Limb (tissue), 2 donors: ENCODE measurements around the gene C5orf46.
"Not testable (repeated sequence)": the region's sequence is repeated elsewhere in the genome, so short reads cannot be mapped to it uniquely, and the experiment has no call there.

Source experiments
- DNase-seq, 2 donors: peaks; one replicate each; pipeline ENCODE4 v3.0.0-alpha.2; 2016; ENCODE audit errors: extremely low spot score in 2 of 2

C5orf46 gene

GRCh38 chr5:147906326-147907095, at the start of gene C5orf46:
TSS of gene C5orf46 (minus strand) at chr5:147906538. CDS start at chr5:147906501, 37 bp downstream.
- no peak for DNase-seq

GRCh38 chr5:147954971-147955370, 48.6 kb upstream of the C5orf46 start:
- DNase-seq = no peak

- DNase-seq = peak in 1 of 2 donors; percentile 49
Observed at GRCh38 chr5:147949711-147950573, 43.6 kb upstream of the C5orf46 start.

GRCh38 chr5:147946658-147947274, 40.4 kb upstream of the C5orf46 start:
- DNase-seq = not testable (repeated sequence)

DNA sequence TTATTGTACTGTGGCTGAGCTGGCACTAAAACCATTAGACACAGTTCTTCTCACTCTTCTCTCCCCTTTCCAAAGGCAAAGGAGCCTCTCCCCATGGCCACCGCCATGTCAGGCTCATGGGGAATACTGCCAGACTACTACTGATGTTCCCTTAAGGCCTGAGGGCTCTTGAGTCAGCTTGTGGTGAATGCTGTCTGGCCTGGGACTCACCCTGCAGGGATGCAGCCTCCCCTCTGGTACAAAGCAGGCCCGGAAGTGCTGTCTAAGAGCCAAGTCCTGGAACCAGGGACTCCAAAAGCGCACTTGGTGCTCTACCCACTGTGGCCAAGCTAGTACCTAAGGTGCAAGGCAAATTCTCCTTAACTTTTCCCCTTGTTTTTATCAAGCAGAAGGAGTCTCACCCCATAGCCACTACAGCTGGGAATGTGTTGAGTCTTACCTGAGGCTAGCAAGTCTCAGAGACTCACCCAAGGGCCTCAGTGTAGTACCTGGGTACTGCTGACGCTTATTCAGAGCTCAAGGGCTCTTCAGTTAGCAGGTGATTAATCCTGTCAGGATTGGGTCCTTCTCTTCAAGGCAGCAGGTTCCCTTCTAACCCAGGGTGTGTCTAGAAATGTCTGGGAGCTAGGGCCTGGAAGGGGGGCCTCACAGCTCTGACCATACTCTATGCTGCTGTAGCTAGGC, 33.2 kb upstream of the C5orf46 start:
- no peak for DNase-seq

- no peak for DNase-seq
Observed at GRCh38 chr5:147935032-147935431, 28.7 kb upstream of the C5orf46 start.

DNA sequence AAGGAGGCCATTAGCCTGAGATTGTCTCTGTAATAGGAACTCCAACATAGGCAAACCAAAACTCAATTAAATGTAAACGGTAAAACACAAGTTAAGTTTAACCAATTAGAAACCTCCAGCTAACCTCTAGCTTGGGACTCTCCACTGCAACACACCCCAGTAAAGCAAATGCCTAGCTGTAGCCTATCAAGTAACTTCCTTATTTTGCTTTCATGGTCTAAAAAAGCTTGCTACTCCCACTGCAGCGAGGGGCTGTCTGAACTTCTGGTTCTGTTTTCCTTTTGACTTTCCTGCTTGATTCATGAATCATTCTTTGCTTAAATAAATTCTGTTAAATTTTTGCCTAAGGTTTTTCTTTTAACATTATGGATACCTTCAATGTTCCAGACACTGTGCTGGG, 24.4 kb upstream of the C5orf46 start:
- DNase-seq = no peak

DNA sequence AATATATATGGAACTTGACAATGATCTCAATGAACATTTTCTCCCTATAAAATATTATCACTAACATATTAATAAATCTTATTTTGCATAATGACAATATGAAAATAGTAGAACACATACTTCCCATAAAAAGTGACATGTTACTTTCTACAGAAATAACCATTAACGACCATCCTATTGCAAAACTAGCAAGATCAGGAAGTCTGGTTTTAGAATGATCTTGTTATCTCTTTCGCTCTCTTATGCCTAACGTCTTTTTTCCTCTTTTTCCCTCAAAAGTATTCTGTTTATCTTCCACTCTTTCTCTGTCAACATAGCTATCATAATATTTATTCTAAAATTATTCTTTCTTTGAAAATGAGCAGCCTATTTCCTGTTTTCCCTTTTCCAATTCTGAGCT, 21.6 kb upstream of the C5orf46 start:
- DNase-seq = no peak

DNA sequence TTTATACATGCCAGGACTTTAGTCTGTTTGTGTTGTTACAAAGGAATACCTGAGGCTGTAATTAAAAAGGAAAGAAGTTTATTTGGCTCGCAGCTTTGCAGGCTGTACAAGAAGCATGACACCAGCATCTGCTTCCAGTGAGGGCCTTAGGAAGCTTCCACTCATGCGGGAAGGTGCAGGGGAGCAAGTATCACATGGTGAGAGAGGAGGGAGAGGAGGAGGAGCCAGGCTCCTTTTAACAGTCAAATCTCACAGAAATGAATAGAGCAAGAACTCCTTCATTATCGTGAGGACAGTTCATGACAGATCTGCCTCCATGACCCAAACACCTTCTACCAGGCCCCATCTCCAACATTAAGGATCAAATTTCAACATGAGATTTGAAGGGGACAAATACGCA, 18.7 kb upstream of the C5orf46 start:
- no peak for DNase-seq

DNA sequence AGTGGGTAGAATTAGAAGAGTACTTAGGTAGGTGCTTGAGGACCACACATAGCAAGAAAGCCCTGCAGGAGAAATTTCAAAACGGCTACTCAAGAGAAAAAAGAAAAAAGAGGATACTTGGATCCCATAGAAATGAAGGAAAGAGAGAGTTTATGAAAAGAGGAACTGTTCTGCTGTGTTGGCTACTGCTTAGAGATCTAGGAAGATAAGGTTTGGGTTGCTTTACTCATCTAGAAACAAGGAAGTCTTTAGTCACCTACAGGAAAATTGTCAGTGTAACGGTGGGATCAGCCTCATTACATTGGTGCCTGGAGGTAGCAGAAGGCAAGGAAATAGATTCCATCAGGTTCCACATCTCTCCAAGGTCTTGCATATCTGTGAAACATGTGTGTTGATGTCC, 14.8 kb upstream of the C5orf46 start:
- no peak for DNase-seq

- DNase-seq = no peak
Observed at GRCh38 chr5:147920420-147921030, 14.2 kb upstream of the C5orf46 start.

DNA sequence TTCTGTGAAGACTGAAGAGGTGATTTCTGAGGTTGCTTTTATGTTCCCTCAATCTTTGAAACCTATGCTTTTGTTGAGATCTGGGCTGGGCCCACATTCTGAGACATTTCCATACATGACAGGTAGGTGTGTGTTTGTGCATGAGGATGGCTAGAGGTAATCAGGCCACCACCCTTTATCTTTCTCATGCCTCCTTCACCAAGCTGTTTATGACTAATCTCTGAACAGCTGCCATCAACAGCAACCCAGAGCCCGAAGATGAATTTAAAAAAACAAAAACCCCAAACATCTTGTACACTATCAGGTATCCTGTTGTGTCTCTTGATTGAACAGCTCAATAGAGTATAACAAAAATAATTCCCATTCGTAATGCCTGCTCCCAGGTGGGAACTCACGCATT, 12.6 kb upstream of the C5orf46 start:
- DNase-seq = no peak

GRCh38 chr5:147918101-147918685, 11.9 kb upstream of the C5orf46 start:
- DNase-seq = no peak

DNA sequence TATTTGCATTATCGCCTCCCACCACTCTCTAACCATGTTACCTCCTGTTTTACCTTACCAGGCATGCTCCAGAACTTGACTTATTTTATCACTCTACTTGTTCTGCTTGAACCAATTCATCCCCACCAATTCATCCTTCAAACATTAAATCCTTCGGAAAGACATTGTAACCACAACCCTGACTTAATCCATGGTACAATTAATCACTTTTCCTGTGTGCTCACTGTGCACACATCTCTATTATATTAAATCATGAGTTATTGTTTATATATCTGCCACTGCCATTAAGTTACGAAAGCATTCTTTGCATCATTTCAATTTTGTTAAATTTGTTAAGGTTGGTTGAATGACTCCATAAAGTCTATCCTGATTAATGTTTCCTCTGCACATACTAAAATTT, 7.4 kb upstream of the C5orf46 start:
- DNase-seq = no peak

GRCh38 chr5:147912011-147912410, 5.7 kb upstream of the C5orf46 start:
- DNase-seq = no peak

GRCh38 chr5:147911427-147911826, 5.1 kb upstream of the C5orf46 start:
- no peak for DNase-seq

DNA sequence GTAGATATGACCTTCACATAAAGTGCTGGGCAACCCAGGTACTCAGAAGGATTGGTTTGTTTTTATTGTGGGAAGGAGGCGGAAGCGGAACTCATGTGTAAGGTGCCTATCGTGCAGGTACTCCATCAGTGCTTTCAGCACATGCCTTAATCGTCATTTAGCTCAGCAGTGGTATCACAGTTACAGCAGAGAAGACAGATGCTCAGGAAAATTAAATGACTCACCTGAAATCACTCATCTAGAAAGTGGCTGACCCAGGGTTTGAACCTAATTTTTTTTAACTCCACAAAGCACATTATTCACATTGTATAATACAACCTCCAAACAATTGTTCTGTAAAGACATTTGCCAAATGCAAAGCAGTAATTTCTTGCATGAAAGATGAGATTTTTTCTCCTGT, 2.2 kb downstream of the C5orf46 start:
- no peak for DNase-seq

GRCh38 chr5:147902609-147903115, 3.7 kb downstream of the C5orf46 start:
- DNase-seq = no peak

- DNase-seq = no peak
Observed at GRCh38 chr5:147901599-147902039, 4.7 kb downstream of the C5orf46 start.

- no peak for DNase-seq
Observed at GRCh38 chr5:147898875-147899401, 7.4 kb downstream of the C5orf46 start.
